GM18858 (cell line): ENCODE measurements around the gene PLEK.
A peak's percentile ranks its signal among the peaks of the same experiment; 100 is the strongest.
"Not testable (repeated sequence)": the region's sequence is repeated elsewhere in the genome, so short reads cannot be mapped to it uniquely, and the experiment has no call there.

Experiments used
- ATAC-seq: cut with Tn5 transposase; IDR thresholded peaks from one replicate; pipeline ENCODE4 v1.9.1; 2021; ENCODE audit not compliant: unreplicated experiment

Gene PLEK

GRCh38 chr2:68438455-68439303 lies 73.6 kb downstream of the PLEK start:
- ATAC-seq = no peak

GRCh38 chr2:68441179-68441993 lies 76.3 kb downstream of the PLEK start:
- peak; percentile 96 for ATAC-seq

GRCh38 chr2:68441994-68442322 lies 76.9 kb downstream of the PLEK start:
- no peak for ATAC-seq

- not testable (repeated sequence) for ATAC-seq
Measured at GRCh38 chr2:68446425-68446824, 81.3 kb downstream of the PLEK start.
